B cell (primary cell): ENCODE measurements around the gene ASPSCR1. TPM values are rescaled to one million over a fixed set of nuclear protein-coding genes. Genes with fewer than 3 reads are reported as not detected.

Source experiments
- ATAC-seq: fragments of 200-7000 bp; cut with Tn5 transposase; one replicate; pipeline ENCODE4 v1.10.0; 2021; ENCODE audit warnings: low read depth, mild to moderate bottlenecking, moderate number of reproducible peaks, moderate library complexity
- CTCF ChIA-PET: fragments of 350-600 bp; sonication (Branson Sonifier 250); formaldehyde crosslinking; loops from one replicate; lab custom pipeline; 2021; ENCODE audit warnings: antibody characterized with exemption, inconsistent platforms; lab: Charles Lee
- POLR2A ChIA-PET: fragments of 350-600 bp; sonication (Branson Sonifier 250); formaldehyde crosslinking; loops from one replicate; lab custom pipeline; 2021; ENCODE audit warnings: antibody characterized with exemption; lab: Charles Lee
- DNase-seq: peaks from one replicate; pipeline ENCODE4 v3.0.0; 2013
- H2AFZ ChIP-seq: 2 replicates; pipeline ENCODE4 v1.6.1; 2012; ENCODE audit warnings: mild to moderate bottlenecking, low read depth, low read length; ENCODE audit not compliant: insufficient read depth, poor library complexity, severe bottlenecking
- H3K27ac ChIP-seq, 2 donors: 1 replicate in 1 of 2; 2 replicates in 1 of 2; pipeline ENCODE4 v1.5.1; 2012 to 2013; ENCODE audit warnings: low read length in 2 of 2, mild to moderate bottlenecking in 2 of 2, moderate library complexity in 1 of 2
- H3K27me3 ChIP-seq, 4 experiments: fragments of 200-600 bp in 1 of 4; sonication (generic) in 1 of 4; replicated peaks in 1 of 4; 1 replicate in 2 of 4; 2 replicates in 2 of 4; pipeline versions ENCODE4 v1.6.1 to v1.7.0; 2013 to 2016; ENCODE audit warnings: low read length in 3 of 4, mild to moderate bottlenecking in 2 of 4, mixed read lengths in 1 of 4, moderate library complexity in 1 of 4; ENCODE audit not compliant: insufficient read depth in 4 of 4, control insufficient read depth in 3 of 4; ENCODE audit errors: control extremely low read depth in 1 of 4
- H3K36me3 ChIP-seq, 2 experiments: replicated peaks in 1 of 2; 1 replicate in 1 of 2; 2 replicates in 1 of 2; pipeline versions ENCODE4 v1.6.1 to v1.7.1; 2013; ENCODE audit warnings: low read length in 1 of 2; ENCODE audit not compliant: insufficient read depth in 2 of 2, control insufficient read depth in 1 of 2; ENCODE audit errors: control extremely low read depth in 1 of 2, extremely low read depth in 1 of 2
- H3K4me1 ChIP-seq, 2 donors: fragments of 200-600 bp in 1 of 2; sonication (generic) in 1 of 2; 1 replicate in 1 of 2; 2 replicates in 1 of 2; pipeline versions ENCODE4 v1.5.1 to v1.6.1; 2013 to 2017; ENCODE audit warnings: low read length in 2 of 2; ENCODE audit not compliant: control insufficient read depth in 2 of 2, insufficient read depth in 2 of 2
- H3K4me2 ChIP-seq: replicated peaks from 2 replicates; pipeline ENCODE3; 2012; ENCODE audit warnings: mild to moderate bottlenecking, low read depth, low read length; ENCODE audit not compliant: poor library complexity, severe bottlenecking
- H3K4me3 ChIP-seq, 5 experiments: fragments of 200-600 bp in 1 of 5; sonication (generic) in 1 of 5; 1 replicate in 3 of 5; 2 replicates in 2 of 5; pipeline versions ENCODE4 v1.5.1 to v1.7.0; 2011 to 2016; ENCODE audit warnings: low read length in 4 of 5, mild to moderate bottlenecking in 4 of 5, low read depth in 2 of 5, control low read depth in 1 of 5, moderate library complexity in 1 of 5; ENCODE audit not compliant: insufficient read depth in 1 of 5; ENCODE audit errors: control extremely low read depth in 1 of 5, extremely low read depth in 1 of 5
- H3K79me2 ChIP-seq: fragments of 200-600 bp; sonication (generic); one replicate; pipeline ENCODE4 v1.6.0; 2016; ENCODE audit warnings: low read length; ENCODE audit not compliant: control insufficient read depth, insufficient read depth
- H3K9ac ChIP-seq: fragments of 200-600 bp; sonication (generic); 2 replicates; pipeline ENCODE4 v1.6.1; 2017; ENCODE audit warnings: mild to moderate bottlenecking, low read length, moderate library complexity
- H3K9me3 ChIP-seq, 3 donors: one replicate each; pipeline versions ENCODE4 v1.6.1 to v1.7.1; 2013; ENCODE audit warnings: low read length in 2 of 3; ENCODE audit not compliant: control insufficient read depth in 2 of 3, insufficient read depth in 1 of 3; ENCODE audit errors: control extremely low read depth in 1 of 3
- H4K20me1 ChIP-seq: 2 replicates; pipeline ENCODE4 v1.6.0; 2012; ENCODE audit warnings: mild to moderate bottlenecking, low read length; ENCODE audit not compliant: insufficient read depth, control insufficient read depth, poor library complexity, severe bottlenecking
- H3K27ac Mint-ChIP-seq: one replicate; pipeline ENCODE4 v1.8.0; 2021; ENCODE audit warnings: mixed read lengths
- H3K27me3 Mint-ChIP-seq: one replicate; pipeline ENCODE4 v1.8.0; 2021; ENCODE audit warnings: mixed read lengths
- H3K4me1 Mint-ChIP-seq: one replicate; pipeline ENCODE4 v1.8.0; 2021; ENCODE audit warnings: mixed read lengths
- H3K4me3 Mint-ChIP-seq: one replicate; pipeline ENCODE4 v1.8.0; 2021; ENCODE audit warnings: mixed read lengths
- H3K9me3 Mint-ChIP-seq: one replicate; pipeline ENCODE4 v1.8.0; 2022; ENCODE audit warnings: mixed read lengths; ENCODE audit not compliant: insufficient read depth
- EZH2 ChIP-seq: IDR thresholded peaks from 2 replicates; pipeline ENCODE4 v1.6.1; 2012; ENCODE audit warnings: borderline replicate concordance, low read depth, mild to moderate bottlenecking, moderate library complexity, low read length; ENCODE audit not compliant: insufficient read depth, poor library complexity, severe bottlenecking
- WGBS: methylation state at CpG from one replicate; pipeline ENCODE4 v1.1.5; 2013; ENCODE audit warnings: missing lambda C conversion rate; ENCODE audit not compliant: insufficient coverage; 5-methylcytosine and 5-hydroxymethylcytosine counted together
- intact Hi-C: fragments of 100-400 bp; cut with micrococcal nuclease; formaldehyde crosslinking; loops from one replicate; pipeline ENCODE4 v1.10.0; 2022
- polyA plus RNA-seq: library from polyadenylated mRNA; depleted of rRNA; stranded (reverse); fragments of >200 nt; gene quantifications from 2 replicates; pipeline ENCODE4 v1.2.3, GENCODE V29; 2012
- total RNA-seq, 2 donors: library from RNA; stranded (reverse); fragments of 120-200 nt in 1 of 2; gene quantifications; 1 replicate in 1 of 2; 2 replicates in 1 of 2; pipeline versions ENCODE4 v1.2.3 to v1.2.4, GENCODE V29; 2013 to 2022
- TF ChIP-seq, protein P1 (sequence below): fragments of 200-600 bp; IDR thresholded peaks from one replicate; pipeline ENCODE4 v1.8.0; 2022; ENCODE audit warnings: antibody characterized with exemption, mild to moderate bottlenecking

Gene ASPSCR1
- total and polyA plus RNA-seq, 2 donors (not counting 1 experiment from before 2014, with no cell fraction given) = 34.0 to 46.7 TPM

DNA sequence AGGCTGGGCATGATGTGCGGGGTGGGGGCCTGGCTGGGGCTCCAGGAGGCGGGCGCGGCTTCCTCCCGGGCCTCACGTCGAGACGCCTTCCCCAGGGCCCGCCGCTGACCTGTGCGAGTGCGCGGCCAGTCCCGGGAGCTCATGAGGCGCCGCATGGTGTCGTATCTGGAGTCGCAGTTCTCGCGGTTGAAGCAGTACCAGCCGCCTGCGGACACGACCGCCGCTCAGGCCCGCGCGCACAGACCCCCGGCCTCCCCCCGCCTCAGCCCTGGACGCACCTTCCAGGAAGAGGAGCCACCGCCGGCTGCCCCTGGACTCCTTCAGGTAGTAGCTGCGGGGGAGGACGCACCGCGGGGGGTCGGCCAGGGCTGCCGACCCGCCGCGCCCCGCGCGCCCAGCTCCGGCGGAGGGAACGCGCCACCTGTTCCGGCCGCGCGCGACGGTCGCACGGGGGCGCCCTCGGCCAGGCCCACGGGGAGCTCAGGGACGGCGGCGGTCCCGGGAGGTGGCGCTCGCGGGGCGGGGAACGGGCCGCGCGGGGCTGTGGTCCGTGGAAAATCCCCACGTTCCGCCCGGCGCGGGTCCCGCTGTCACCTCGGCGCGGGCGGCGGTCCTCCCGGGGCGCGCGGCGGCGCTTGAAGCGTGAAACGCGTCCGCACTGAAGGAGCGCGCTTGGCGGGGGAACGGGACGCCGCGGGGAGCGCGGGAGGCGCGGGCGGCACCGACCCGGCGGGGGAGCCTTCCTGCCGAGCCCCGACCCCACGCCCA lies 17.9 kb upstream of the ASPSCR1 start:
- no peaks in the 10 kb centered on the region for H3K79me2 ChIP-seq
- peak overlapping the region; percentile 59 for H3K9ac ChIP-seq
- H3K36me3 ChIP-seq = no peaks in the 10 kb centered on the region
- H3K4me1 ChIP-seq = peaks cover 15 to 16% of the 10 kb centered on the region in 2 donors
- TF ChIP-seq, protein P1, sequence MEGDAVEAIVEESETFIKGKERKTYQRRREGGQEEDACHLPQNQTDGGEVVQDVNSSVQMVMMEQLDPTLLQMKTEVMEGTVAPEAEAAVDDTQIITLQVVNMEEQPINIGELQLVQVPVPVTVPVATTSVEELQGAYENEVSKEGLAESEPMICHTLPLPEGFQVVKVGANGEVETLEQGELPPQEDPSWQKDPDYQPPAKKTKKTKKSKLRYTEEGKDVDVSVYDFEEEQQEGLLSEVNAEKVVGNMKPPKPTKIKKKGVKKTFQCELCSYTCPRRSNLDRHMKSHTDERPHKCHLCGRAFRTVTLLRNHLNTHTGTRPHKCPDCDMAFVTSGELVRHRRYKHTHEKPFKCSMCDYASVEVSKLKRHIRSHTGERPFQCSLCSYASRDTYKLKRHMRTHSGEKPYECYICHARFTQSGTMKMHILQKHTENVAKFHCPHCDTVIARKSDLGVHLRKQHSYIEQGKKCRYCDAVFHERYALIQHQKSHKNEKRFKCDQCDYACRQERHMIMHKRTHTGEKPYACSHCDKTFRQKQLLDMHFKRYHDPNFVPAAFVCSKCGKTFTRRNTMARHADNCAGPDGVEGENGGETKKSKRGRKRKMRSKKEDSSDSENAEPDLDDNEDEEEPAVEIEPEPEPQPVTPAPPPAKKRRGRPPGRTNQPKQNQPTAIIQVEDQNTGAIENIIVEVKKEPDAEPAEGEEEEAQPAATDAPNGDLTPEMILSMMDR = peak; percentile 86
- no peak for TF ChIP-seq EZH2
- H3K27me3 Mint-ChIP-seq = peaks cover 21% of the 10 kb centered on the region
- ChIA-PET POLR2A (no interaction called here), CTCF (interaction anchor here (0.7 to 3.0 kb wide), 36 partner anchors 8 to 316 kb away, joined by 3 to 91 read pairs (median 4); partner anchors contain the start of genes ALYREF, ANAPC11, ASPSCR1 and CENPX)
- peak overlapping the region; percentile 64 for H3K4me3 Mint-ChIP-seq
- ATAC-seq (peak; percentile 95), DNase-seq (peak; percentile 90)
- peak overlapping the region; percentile 79 for H2AFZ ChIP-seq
- no peaks in the 10 kb centered on the region for H3K9me3 Mint-ChIP-seq
- peaks cover 0 to 53% (median 28%) of the 10 kb centered on the region in 4 experiments for H3K27me3 ChIP-seq
- peak overlapping the region in 4 of 5 experiments; percentile 21 to 55 (median 46) for H3K4me3 ChIP-seq
- no peaks in the 10 kb centered on the region for H4K20me1 ChIP-seq
- H3K4me1 Mint-ChIP-seq = peaks cover 1% of the 10 kb centered on the region
- 2% methylated on average over 112 of the region's 112 CpGs for WGBS
- H3K27ac Mint-ChIP-seq = no peak overlapping the region
- no peak overlapping the region for H3K27ac ChIP-seq
- H3K9me3 ChIP-seq = peaks cover 0 to 10% (median 0%) of the 10 kb centered on the region in 3 donors
- H3K4me2 ChIP-seq = peak overlapping the region; percentile 94
- intact Hi-C loops = loop anchor here (1.0 kb wide), 2 partner anchors 62 to 78 kb away; partner anchors contain the start of gene DCXR
